GM12874 (cell line): ENCODE results near the gene WNT6.

Experiments used
- TF ChIP-seq, protein P1 (sequence below): IDR thresholded peaks from 2 replicates; pipeline ENCODE4 v1.5.1; 2011; ENCODE audit warnings: low read depth, mild to moderate bottlenecking, control low read depth, low read length, moderate library complexity; ENCODE audit not compliant: insufficient read depth

The WNT6 gene

DNA sequence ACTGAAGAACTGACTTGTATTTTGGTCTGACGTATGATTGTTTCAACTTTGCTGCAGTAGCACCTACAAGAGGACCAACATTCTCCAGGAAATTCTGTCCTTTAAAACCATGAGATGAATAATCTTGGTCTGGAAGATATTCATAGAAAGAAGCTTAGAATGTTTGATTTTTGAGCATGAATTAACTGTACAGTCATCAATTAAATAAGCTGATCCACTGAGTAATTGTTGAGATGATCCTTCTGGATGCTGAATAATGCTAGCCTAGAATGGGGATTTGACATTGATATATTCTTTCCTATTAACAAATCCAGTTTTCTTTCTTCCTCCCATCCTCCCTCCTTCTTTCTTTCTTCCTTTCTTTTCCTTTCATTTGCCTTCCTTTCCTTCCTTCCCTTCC, 60.9 kb downstream of the WNT6 start:
- TF ChIP-seq, protein P1, sequence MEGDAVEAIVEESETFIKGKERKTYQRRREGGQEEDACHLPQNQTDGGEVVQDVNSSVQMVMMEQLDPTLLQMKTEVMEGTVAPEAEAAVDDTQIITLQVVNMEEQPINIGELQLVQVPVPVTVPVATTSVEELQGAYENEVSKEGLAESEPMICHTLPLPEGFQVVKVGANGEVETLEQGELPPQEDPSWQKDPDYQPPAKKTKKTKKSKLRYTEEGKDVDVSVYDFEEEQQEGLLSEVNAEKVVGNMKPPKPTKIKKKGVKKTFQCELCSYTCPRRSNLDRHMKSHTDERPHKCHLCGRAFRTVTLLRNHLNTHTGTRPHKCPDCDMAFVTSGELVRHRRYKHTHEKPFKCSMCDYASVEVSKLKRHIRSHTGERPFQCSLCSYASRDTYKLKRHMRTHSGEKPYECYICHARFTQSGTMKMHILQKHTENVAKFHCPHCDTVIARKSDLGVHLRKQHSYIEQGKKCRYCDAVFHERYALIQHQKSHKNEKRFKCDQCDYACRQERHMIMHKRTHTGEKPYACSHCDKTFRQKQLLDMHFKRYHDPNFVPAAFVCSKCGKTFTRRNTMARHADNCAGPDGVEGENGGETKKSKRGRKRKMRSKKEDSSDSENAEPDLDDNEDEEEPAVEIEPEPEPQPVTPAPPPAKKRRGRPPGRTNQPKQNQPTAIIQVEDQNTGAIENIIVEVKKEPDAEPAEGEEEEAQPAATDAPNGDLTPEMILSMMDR = no peak
